ENCODE data around the gene MPC2. TPM values are rescaled to one million over a fixed set of nuclear protein-coding genes. Genes with fewer than 3 reads are reported as not detected.
A peak's percentile ranks its signal among the peaks of the same experiment; 100 is the strongest.

MPC2 gene
- total RNA-seq, 1 experiment from 2014 or later = 68.2 TPM

GRCh38 chr1:167922611-167923074 is 14.2 kb downstream of the MPC2 start:
- H3K9me2 ChIP-seq (replicated peaks; ENCODE audit: insufficient read depth, low read length) = no peaks in the 10 kb centered on the region
- H3K27me3 ChIP-seq (ENCODE audit: low read length) = no peaks in the 10 kb centered on the region
- H3K4me1 ChIP-seq (ENCODE audit: low read length) = peaks cover 53% of the 10 kb centered on the region
- H3K36me3 ChIP-seq (ENCODE audit: insufficient read depth, low read length) = peaks cover 10% of the 10 kb centered on the region; the same call in 1 of the 2 replicates
- no peak overlapping the region for H3K4me3 ChIP-seq (ENCODE audit: low read length)
- no peak for DNase-seq
- H3K79me2 ChIP-seq (ENCODE audit: low read length) = peaks cover 74% of the 10 kb centered on the region
- no peak overlapping the region for H2AFZ ChIP-seq (ENCODE audit: low read length)
- H3K9me3 ChIP-seq (ENCODE audit: low read length) = no peaks in the 10 kb centered on the region
- H3K27ac ChIP-seq (ENCODE audit: low read length) = peak overlapping the region; percentile 17; the same call in 1 of the 2 replicates
- no peak overlapping the region for H3K4me2 ChIP-seq (ENCODE audit: low read depth, low read length, poor library complexity, severe bottlenecking)
- no peaks in the 10 kb centered on the region for H4K20me1 ChIP-seq (ENCODE audit: insufficient read depth, low read depth, low read length)
- H3K9ac ChIP-seq (ENCODE audit: low read length) = no peak overlapping the region

GRCh38 chr1:167922023-167922422 is 14.8 kb downstream of the MPC2 start:
- H3K27ac ChIP-seq (ENCODE audit: low read length) = no peak overlapping the region; the same call in 1 of the 2 replicates
- DNase-seq = no peak
- no peaks in the 10 kb centered on the region for H3K9me3 ChIP-seq (ENCODE audit: low read length)
- no peaks in the 10 kb centered on the region for H4K20me1 ChIP-seq (ENCODE audit: insufficient read depth, low read depth, low read length)
- H3K4me3 ChIP-seq (ENCODE audit: low read length) = no peak overlapping the region
- H3K9me2 ChIP-seq (replicated peaks; ENCODE audit: insufficient read depth, low read length) = no peaks in the 10 kb centered on the region
- H3K4me2 ChIP-seq (ENCODE audit: low read depth, low read length, poor library complexity, severe bottlenecking) = no peak overlapping the region
- peaks cover 47% of the 10 kb centered on the region for H3K4me1 ChIP-seq (ENCODE audit: low read length)
- no peak overlapping the region for H3K9ac ChIP-seq (ENCODE audit: low read length)
- H3K79me2 ChIP-seq (ENCODE audit: low read length) = peaks cover 67% of the 10 kb centered on the region
- peaks cover 12% of the 10 kb centered on the region; the same call in 1 of the 2 replicates for H3K36me3 ChIP-seq (ENCODE audit: insufficient read depth, low read length)
- H2AFZ ChIP-seq (ENCODE audit: low read length) = no peak overlapping the region
- H3K27me3 ChIP-seq (ENCODE audit: low read length) = no peaks in the 10 kb centered on the region

- Histone ChIP-seq H3K4me2 (ENCODE audit: low read depth, low read length, poor library complexity, severe bottlenecking) (no peak overlapping the region), H3K36me3 (ENCODE audit: insufficient read depth, low read length) (peaks cover 16% of the 10 kb centered on the region; the same call in 1 of the 2 replicates), H2AFZ (ENCODE audit: low read length) (no peak overlapping the region), H3K27ac (ENCODE audit: low read length) (no peak overlapping the region), H3K9me2 (replicated peaks; ENCODE audit: insufficient read depth, low read length) (no peaks in the 10 kb centered on the region), H3K9me3 (ENCODE audit: low read length) (no peaks in the 10 kb centered on the region), H3K4me1 (ENCODE audit: low read length) (peaks cover 1% of the 10 kb centered on the region), H4K20me1 (ENCODE audit: insufficient read depth, low read depth, low read length) (no peaks in the 10 kb centered on the region), H3K9ac (ENCODE audit: low read length) (no peak overlapping the region), H3K27me3 (ENCODE audit: low read length) (no peaks in the 10 kb centered on the region), H3K4me3 (ENCODE audit: low read length) (no peak overlapping the region), H3K79me2 (ENCODE audit: low read length) (peaks cover 21% of the 10 kb centered on the region)
- no peak for DNase-seq
Observed at GRCh38 chr1:167916766-167917511, 19.9 kb downstream of the MPC2 start.

DNA sequence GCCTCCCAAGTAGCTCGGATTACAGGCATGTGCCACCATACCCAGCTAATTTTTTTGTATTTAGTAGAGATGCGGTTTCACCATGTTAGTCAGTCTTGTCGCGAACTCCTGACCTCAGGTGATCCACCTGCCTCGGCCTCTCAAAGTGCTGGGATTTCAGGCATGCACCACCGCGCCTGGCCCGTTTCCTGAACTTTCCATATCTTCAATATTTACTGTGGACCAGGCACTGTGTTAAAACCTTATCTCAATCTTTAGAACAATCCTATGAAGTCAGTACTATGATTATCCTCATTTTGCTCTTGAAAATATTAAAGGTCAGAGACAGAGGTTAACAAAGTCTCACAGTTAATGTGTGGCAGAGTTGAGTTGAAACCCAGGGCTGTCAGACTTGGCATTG is 21.3 kb downstream of the MPC2 start:
- Histone ChIP-seq H3K27ac (ENCODE audit: low read length) (no peak overlapping the region), H3K9me2 (replicated peaks; ENCODE audit: insufficient read depth, low read length) (no peaks in the 10 kb centered on the region), H3K4me3 (ENCODE audit: low read length) (no peak overlapping the region), H3K27me3 (ENCODE audit: low read length) (no peaks in the 10 kb centered on the region), H3K9me3 (ENCODE audit: low read length) (no peaks in the 10 kb centered on the region), H3K79me2 (ENCODE audit: low read length) (peaks cover 11% of the 10 kb centered on the region; the same call in 1 of the 2 replicates), H3K9ac (ENCODE audit: low read length) (no peak overlapping the region), H3K4me2 (ENCODE audit: low read depth, low read length, poor library complexity, severe bottlenecking) (no peak overlapping the region), H2AFZ (ENCODE audit: low read length) (no peak overlapping the region), H4K20me1 (ENCODE audit: insufficient read depth, low read depth, low read length) (no peaks in the 10 kb centered on the region), H3K4me1 (ENCODE audit: low read length) (no peaks in the 10 kb centered on the region), H3K36me3 (ENCODE audit: insufficient read depth, low read length) (peaks cover 16% of the 10 kb centered on the region; the same call in 1 of the 2 replicates)
- DNase-seq = no peak

DNA sequence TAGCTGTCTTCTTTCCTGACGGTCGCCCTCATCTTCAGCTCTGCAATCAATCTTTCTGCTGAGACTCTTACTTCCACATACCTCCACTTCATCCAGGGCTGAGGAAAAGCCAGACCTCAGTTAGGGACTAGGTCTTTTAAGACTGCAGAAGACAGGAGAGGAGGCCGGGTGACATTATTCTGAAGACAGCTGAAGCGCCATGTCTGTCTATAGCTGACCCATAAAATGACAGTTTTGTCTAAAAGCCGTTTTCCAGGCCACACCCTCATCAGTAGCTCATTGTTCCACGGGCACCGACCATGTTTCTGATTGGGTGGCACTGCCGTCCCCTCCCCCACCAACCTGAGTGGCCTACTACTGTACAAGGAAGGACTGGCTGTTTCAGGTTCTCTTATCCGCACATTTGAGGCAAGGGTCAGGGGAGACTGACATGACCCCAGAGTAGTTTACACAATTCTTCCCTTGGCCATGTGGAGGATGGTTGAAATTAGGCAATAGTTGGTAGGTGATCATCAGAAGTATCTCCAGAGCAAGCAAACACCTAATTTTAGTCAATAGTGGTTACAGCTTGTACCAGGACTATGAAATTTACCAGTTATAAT is 22.9 kb downstream of the MPC2 start, which contains the start of gene ADCY10:
ADCY10 (minus strand) TSS at position 240 of the 602 bp plus-strand sequence. CDS start 8,994 bp downstream, outside the sequence.
- H3K27ac ChIP-seq (ENCODE audit: low read length) = no peak within 1 kb of the TSS
- no peaks in the 10 kb centered on the region for H3K27me3 ChIP-seq (ENCODE audit: low read length)
- no peak within 1 kb of the TSS for H3K4me2 ChIP-seq (ENCODE audit: low read depth, low read length, poor library complexity, severe bottlenecking)
- H3K9ac ChIP-seq (ENCODE audit: low read length) = no peak within 1 kb of the TSS
- no peaks in the 10 kb centered on the region; the same call in 1 of the 2 replicates for H3K9me3 ChIP-seq (ENCODE audit: low read length)
- no peaks in the 10 kb centered on the region for H3K9me2 ChIP-seq (replicated peaks; ENCODE audit: insufficient read depth, low read length)
- H3K4me1 ChIP-seq (ENCODE audit: low read length) = no peaks in the 10 kb centered on the region
- no peaks in the 10 kb centered on the region for H3K79me2 ChIP-seq (ENCODE audit: low read length)
- no peak within 1 kb of the TSS for H2AFZ ChIP-seq (ENCODE audit: low read length)
- H3K36me3 ChIP-seq (ENCODE audit: insufficient read depth, low read length) = peaks cover 12% of the 10 kb centered on the region; the same call in 1 of the 2 replicates
- no peak for DNase-seq
- no peak within 1 kb of the TSS for H3K4me3 ChIP-seq (ENCODE audit: low read length)
- H4K20me1 ChIP-seq (ENCODE audit: insufficient read depth, low read depth, low read length) = no peaks in the 10 kb centered on the region

- no peaks in the 10 kb centered on the region for H4K20me1 ChIP-seq (ENCODE audit: insufficient read depth, low read depth, low read length)
- H3K36me3 ChIP-seq (ENCODE audit: insufficient read depth, low read length) = peaks cover 4% of the 10 kb centered on the region; the same call in 1 of the 2 replicates
- no peak for DNase-seq
- no peak overlapping the region for H3K9ac ChIP-seq (ENCODE audit: low read length)
- no peak overlapping the region for H2AFZ ChIP-seq (ENCODE audit: low read length)
- no peaks in the 10 kb centered on the region; the same call in 1 of the 2 replicates for H3K9me3 ChIP-seq (ENCODE audit: low read length)
- H3K79me2 ChIP-seq (ENCODE audit: low read length) = no peaks in the 10 kb centered on the region
- H3K9me2 ChIP-seq (replicated peaks; ENCODE audit: insufficient read depth, low read length) = no peaks in the 10 kb centered on the region
- no peaks in the 10 kb centered on the region for H3K4me1 ChIP-seq (ENCODE audit: low read length)
- H3K27me3 ChIP-seq (ENCODE audit: low read length) = 0 out of 2 replicates have a peak, but pooled peaks cover 2% of the 10 kb centered on the region
- no peak overlapping the region for H3K27ac ChIP-seq (ENCODE audit: low read length)
- H3K4me3 ChIP-seq (ENCODE audit: low read length) = no peak overlapping the region
- no peak overlapping the region for H3K4me2 ChIP-seq (ENCODE audit: low read depth, low read length, poor library complexity, severe bottlenecking)
Observed at GRCh38 chr1:167912294-167912693, 24.6 kb downstream of the MPC2 start.

- Histone ChIP-seq H4K20me1 (ENCODE audit: insufficient read depth, low read depth, low read length) (no peaks in the 10 kb centered on the region), H3K79me2 (ENCODE audit: low read length) (no peaks in the 10 kb centered on the region), H3K27ac (ENCODE audit: low read length) (no peak overlapping the region), H3K4me2 (ENCODE audit: low read depth, low read length, poor library complexity, severe bottlenecking) (no peak overlapping the region), H3K9ac (ENCODE audit: low read length) (no peak overlapping the region), H3K27me3 (ENCODE audit: low read length) (0 out of 2 replicates have a peak, but pooled peaks cover 2% of the 10 kb centered on the region), H3K4me3 (ENCODE audit: low read length) (no peak overlapping the region), H3K4me1 (ENCODE audit: low read length) (no peaks in the 10 kb centered on the region), H3K9me2 (replicated peaks; ENCODE audit: insufficient read depth, low read length) (no peaks in the 10 kb centered on the region), H3K9me3 (ENCODE audit: low read length) (no peaks in the 10 kb centered on the region; the same call in 1 of the 2 replicates), H2AFZ (ENCODE audit: low read length) (no peak overlapping the region), H3K36me3 (ENCODE audit: insufficient read depth, low read length) (no peaks in the 10 kb centered on the region)
- no peak for DNase-seq
Observed at GRCh38 chr1:167911413-167911812, 25.5 kb downstream of the MPC2 start.

GRCh38 chr1:167910530-167910929 is 26.3 kb downstream of the MPC2 start:
- DNase-seq = no peak
- no peak overlapping the region for H3K4me3 ChIP-seq (ENCODE audit: low read length)
- 0 out of 2 replicates have a peak, but pooled peaks cover 2% of the 10 kb centered on the region for H3K27me3 ChIP-seq (ENCODE audit: low read length)
- no peaks in the 10 kb centered on the region for H3K4me1 ChIP-seq (ENCODE audit: low read length)
- no peak overlapping the region for H3K27ac ChIP-seq (ENCODE audit: low read length)
- no peaks in the 10 kb centered on the region for H3K79me2 ChIP-seq (ENCODE audit: low read length)
- no peaks in the 10 kb centered on the region for H3K9me2 ChIP-seq (replicated peaks; ENCODE audit: insufficient read depth, low read length)
- H3K9me3 ChIP-seq (ENCODE audit: low read length) = no peaks in the 10 kb centered on the region; the same call in 1 of the 2 replicates
- H4K20me1 ChIP-seq (ENCODE audit: insufficient read depth, low read depth, low read length) = no peaks in the 10 kb centered on the region
- H3K36me3 ChIP-seq (ENCODE audit: insufficient read depth, low read length) = no peaks in the 10 kb centered on the region
- H2AFZ ChIP-seq (ENCODE audit: low read length) = no peak overlapping the region
- H3K9ac ChIP-seq (ENCODE audit: low read length) = no peak overlapping the region
- H3K4me2 ChIP-seq (ENCODE audit: low read depth, low read length, poor library complexity, severe bottlenecking) = no peak overlapping the region
